Measurements from ENCODE around the gene STXBP4.

Gene STXBP4

GRCh38 chr17:55124730-55125360 is 156.3 kb downstream of the STXBP4 start:
- H3K9ac ChIP-seq (ENCODE audit: low read length) = no peak overlapping the region
- no peak overlapping the region for H3K4me2 ChIP-seq (ENCODE audit: low read length)
- H3K23ac ChIP-seq (ENCODE audit: low read length) = no peak overlapping the region
- no peak overlapping the region for H3K4ac ChIP-seq (ENCODE audit: low read depth, low read length)
- no peak overlapping the region for H4K5ac ChIP-seq (ENCODE audit: low read length)
- H3K18ac ChIP-seq (ENCODE audit: low read length) = no peak overlapping the region
- H3K79me2 ChIP-seq (ENCODE audit: control insufficient read depth, insufficient read depth, low read length) = no peaks in the 10 kb centered on the region
- no peak overlapping the region for H3K27ac ChIP-seq (ENCODE audit: low read depth, low read length)
- H3K27me3 ChIP-seq (ENCODE audit: insufficient read depth, low read length, poor library complexity) = no peaks in the 10 kb centered on the region
- no peak overlapping the region for H2BK5ac ChIP-seq (ENCODE audit: low read length)
- no CpG with 5 or more reads among the region's 3 CpGs for WGBS (ENCODE audit: extremely low coverage, insufficient coverage, low lambda C conversion rate)
- H3K4me1 ChIP-seq (ENCODE audit: control insufficient read depth, low read depth, low read length) = no peaks in the 10 kb centered on the region
- no peak overlapping the region for H3K4me3 ChIP-seq (ENCODE audit: low read length)
- no peak for DNase-seq
- H3K79me1 ChIP-seq (ENCODE audit: low read length) = no peaks in the 10 kb centered on the region
- H2AK5ac ChIP-seq (ENCODE audit: low read length) = no peak overlapping the region
- no peak overlapping the region for H2BK15ac ChIP-seq (replicated peaks; ENCODE audit: low read depth)
- no peak overlapping the region for H2BK120ac ChIP-seq (ENCODE audit: low read depth, low read length)
- H4K8ac ChIP-seq (ENCODE audit: low read depth, low read length) = no peak overlapping the region
- no peak overlapping the region for H3K56ac ChIP-seq (ENCODE audit: low read length)
- no peaks in the 10 kb centered on the region for H3K36me3 ChIP-seq (ENCODE audit: control insufficient read depth, insufficient read depth, low read length)

- DNase-seq = no peak
- no peaks in the 10 kb centered on the region for H3K79me1 ChIP-seq (ENCODE audit: low read length)
- no CpG with 5 or more reads among the region's 2 CpGs for WGBS (ENCODE audit: extremely low coverage, insufficient coverage, low lambda C conversion rate)
Measured at GRCh38 chr17:55133583-55133982, 165.0 kb downstream of the STXBP4 start.

GRCh38 chr17:55134486-55135157 is 166.1 kb downstream of the STXBP4 start:
- H3K36me3 ChIP-seq (ENCODE audit: control insufficient read depth, insufficient read depth, low read length) = no peaks in the 10 kb centered on the region
- H4K5ac ChIP-seq (ENCODE audit: low read length) = no peak overlapping the region
- H3K27me3 ChIP-seq (ENCODE audit: insufficient read depth, low read length, poor library complexity) = no peaks in the 10 kb centered on the region
- H2AK5ac ChIP-seq (ENCODE audit: low read length) = no peak overlapping the region
- DNase-seq = no peak
- H3K9ac ChIP-seq (ENCODE audit: low read length) = no peak overlapping the region
- no peak overlapping the region for H4K8ac ChIP-seq (ENCODE audit: low read depth, low read length)
- H3K18ac ChIP-seq (ENCODE audit: low read length) = no peak overlapping the region
- no peaks in the 10 kb centered on the region for H3K79me1 ChIP-seq (ENCODE audit: low read length)
- H3K4me2 ChIP-seq (ENCODE audit: low read length) = no peak overlapping the region
- no peak overlapping the region for H3K56ac ChIP-seq (ENCODE audit: low read length)
- H2BK5ac ChIP-seq (ENCODE audit: low read length) = no peak overlapping the region
- H3K4me1 ChIP-seq (ENCODE audit: control insufficient read depth, low read depth, low read length) = no peaks in the 10 kb centered on the region
- H3K79me2 ChIP-seq (ENCODE audit: control insufficient read depth, insufficient read depth, low read length) = no peaks in the 10 kb centered on the region
- H3K23ac ChIP-seq (ENCODE audit: low read length) = no peak overlapping the region
- H3K4me3 ChIP-seq (ENCODE audit: low read length) = no peak overlapping the region
- H2BK120ac ChIP-seq (ENCODE audit: low read depth, low read length) = no peak overlapping the region
- no peak overlapping the region for H3K4ac ChIP-seq (ENCODE audit: low read depth, low read length)
- WGBS (ENCODE audit: extremely low coverage, insufficient coverage, low lambda C conversion rate) = no CpG with 5 or more reads among the region's 1 CpG
- no peak overlapping the region for H3K27ac ChIP-seq (ENCODE audit: low read depth, low read length)
- no peak overlapping the region for H2BK15ac ChIP-seq (replicated peaks; ENCODE audit: low read depth)

More at GRCh38 chr17:55133583-55133982, 165.0 kb downstream of the STXBP4 start:
- no peaks in the 10 kb centered on the region for H3K4me1 ChIP-seq (ENCODE audit: control insufficient read depth, low read depth, low read length)
- no peak overlapping the region for H3K18ac ChIP-seq (ENCODE audit: low read length)
- no peak overlapping the region for H3K56ac ChIP-seq (ENCODE audit: low read length)
- no peak overlapping the region for H3K27ac ChIP-seq (ENCODE audit: low read depth, low read length)
- H2BK5ac ChIP-seq (ENCODE audit: low read length) = no peak overlapping the region
- H3K27me3 ChIP-seq (ENCODE audit: insufficient read depth, low read length, poor library complexity) = no peaks in the 10 kb centered on the region
- no peak overlapping the region for H3K23ac ChIP-seq (ENCODE audit: low read length)
- no peak overlapping the region for H2BK120ac ChIP-seq (ENCODE audit: low read depth, low read length)
- H3K4me2 ChIP-seq (ENCODE audit: low read length) = no peak overlapping the region
- no peak overlapping the region for H2BK15ac ChIP-seq (replicated peaks; ENCODE audit: low read depth)
- H3K9ac ChIP-seq (ENCODE audit: low read length) = no peak overlapping the region
- H3K36me3 ChIP-seq (ENCODE audit: control insufficient read depth, insufficient read depth, low read length) = no peaks in the 10 kb centered on the region
- no peak overlapping the region for H3K4me3 ChIP-seq (ENCODE audit: low read length)
- no peak overlapping the region for H4K5ac ChIP-seq (ENCODE audit: low read length)
- no peak overlapping the region for H2AK5ac ChIP-seq (ENCODE audit: low read length)
- H3K79me2 ChIP-seq (ENCODE audit: control insufficient read depth, insufficient read depth, low read length) = no peaks in the 10 kb centered on the region
- H4K8ac ChIP-seq (ENCODE audit: low read depth, low read length) = no peak overlapping the region
- no peak overlapping the region for H3K4ac ChIP-seq (ENCODE audit: low read depth, low read length)

GRCh38 chr17:55140809-55141208 is 172.2 kb downstream of the STXBP4 start:
- no peak overlapping the region for H2BK15ac ChIP-seq (replicated peaks; ENCODE audit: low read depth)
- no peak overlapping the region for H3K56ac ChIP-seq (ENCODE audit: low read length)
- no peak for DNase-seq
- H3K36me3 ChIP-seq (ENCODE audit: control insufficient read depth, insufficient read depth, low read length) = no peaks in the 10 kb centered on the region
- H3K4ac ChIP-seq (ENCODE audit: low read depth, low read length) = no peak overlapping the region
- no peaks in the 10 kb centered on the region for H3K79me2 ChIP-seq (ENCODE audit: control insufficient read depth, insufficient read depth, low read length)
- no peak overlapping the region for H3K9ac ChIP-seq (ENCODE audit: low read length)
- no peak overlapping the region for H2BK120ac ChIP-seq (ENCODE audit: low read depth, low read length)
- no peaks in the 10 kb centered on the region for H3K79me1 ChIP-seq (ENCODE audit: low read length)
- no peak overlapping the region for H3K4me3 ChIP-seq (ENCODE audit: low read length)
- H4K8ac ChIP-seq (ENCODE audit: low read depth, low read length) = no peak overlapping the region
- no peak overlapping the region for H2AK5ac ChIP-seq (ENCODE audit: low read length)
- no peak overlapping the region for H4K5ac ChIP-seq (ENCODE audit: low read length)
- no peak overlapping the region for H3K23ac ChIP-seq (ENCODE audit: low read length)
- no peaks in the 10 kb centered on the region for H3K27me3 ChIP-seq (ENCODE audit: insufficient read depth, low read length, poor library complexity)
- no peaks in the 10 kb centered on the region for H3K4me1 ChIP-seq (ENCODE audit: control insufficient read depth, low read depth, low read length)
- no peak overlapping the region for H3K4me2 ChIP-seq (ENCODE audit: low read length)
- H2BK5ac ChIP-seq (ENCODE audit: low read length) = no peak overlapping the region
- H3K18ac ChIP-seq (ENCODE audit: low read length) = no peak overlapping the region
- H3K27ac ChIP-seq (ENCODE audit: low read depth, low read length) = no peak overlapping the region

- Histone ChIP-seq H4K8ac (ENCODE audit: low read depth, low read length) (no peak overlapping the region), H3K27me3 (ENCODE audit: insufficient read depth, low read length, poor library complexity) (no peaks in the 10 kb centered on the region), H3K79me2 (ENCODE audit: control insufficient read depth, insufficient read depth, low read length) (no peaks in the 10 kb centered on the region)
Measured at GRCh38 chr17:55144518-55144917, 176.0 kb downstream of the STXBP4 start.

GRCh38 chr17:55149485-55149884 is 180.9 kb downstream of the STXBP4 start:
- Histone ChIP-seq H3K27me3 (ENCODE audit: insufficient read depth, low read length, poor library complexity) (no peaks in the 10 kb centered on the region), H3K4ac (ENCODE audit: low read depth, low read length) (no peak overlapping the region), H3K56ac (ENCODE audit: low read length) (no peak overlapping the region), H3K18ac (ENCODE audit: low read length) (no peak overlapping the region), H3K4me1 (ENCODE audit: control insufficient read depth, low read depth, low read length) (no peaks in the 10 kb centered on the region), H3K4me2 (ENCODE audit: low read length) (no peak overlapping the region), H3K79me2 (ENCODE audit: control insufficient read depth, insufficient read depth, low read length) (no peaks in the 10 kb centered on the region), H3K4me3 (ENCODE audit: low read length) (no peak overlapping the region), H3K79me1 (ENCODE audit: low read length) (no peaks in the 10 kb centered on the region), H4K8ac (ENCODE audit: low read depth, low read length) (no peak overlapping the region), H3K36me3 (ENCODE audit: control insufficient read depth, insufficient read depth, low read length) (no peaks in the 10 kb centered on the region), H4K5ac (ENCODE audit: low read length) (no peak overlapping the region), H2BK15ac (replicated peaks; ENCODE audit: low read depth) (no peak overlapping the region), H2BK5ac (ENCODE audit: low read length) (no peak overlapping the region), H3K27ac (ENCODE audit: low read depth, low read length) (no peak overlapping the region), H3K9ac (ENCODE audit: low read length) (no peak overlapping the region), H3K23ac (ENCODE audit: low read length) (no peak overlapping the region), H2AK5ac (ENCODE audit: low read length) (no peak overlapping the region), H2BK120ac (ENCODE audit: low read depth, low read length) (no peak overlapping the region)
- no peak for DNase-seq

More at GRCh38 chr17:55144518-55144917, 176.0 kb downstream of the STXBP4 start:
- Histone ChIP-seq H3K9ac (ENCODE audit: low read length) (no peak overlapping the region), H3K79me1 (ENCODE audit: low read length) (no peaks in the 10 kb centered on the region), H3K4me2 (ENCODE audit: low read length) (no peak overlapping the region), H3K56ac (ENCODE audit: low read length) (no peak overlapping the region), H2AK5ac (ENCODE audit: low read length) (no peak overlapping the region), H3K4me1 (ENCODE audit: control insufficient read depth, low read depth, low read length) (no peaks in the 10 kb centered on the region), H2BK15ac (replicated peaks; ENCODE audit: low read depth) (no peak overlapping the region), H3K18ac (ENCODE audit: low read length) (no peak overlapping the region), H2BK120ac (ENCODE audit: low read depth, low read length) (no peak overlapping the region), H3K23ac (ENCODE audit: low read length) (no peak overlapping the region), H3K4ac (ENCODE audit: low read depth, low read length) (no peak overlapping the region), H3K4me3 (ENCODE audit: low read length) (no peak overlapping the region), H3K36me3 (ENCODE audit: control insufficient read depth, insufficient read depth, low read length) (no peaks in the 10 kb centered on the region), H3K27ac (ENCODE audit: low read depth, low read length) (no peak overlapping the region), H4K5ac (ENCODE audit: low read length) (no peak overlapping the region), H2BK5ac (ENCODE audit: low read length) (no peak overlapping the region)
- DNase-seq = no peak

Measured in mesendoderm (in vitro differentiated cells).